H1 (cell line): ENCODE results near the gene ACBD4. TPM values are rescaled to one million over a fixed set of nuclear protein-coding genes. Genes with fewer than 3 reads are reported as not detected.

Source experiments
- CTCF ChIA-PET: fragments of 300-600 bp; sonication (Branson Sonifier 250); formaldehyde crosslinking; loops from one replicate; lab custom pipeline; 2021; ENCODE audit not compliant: partially characterized antibody; lab: Charles Lee
- POLR2A ChIA-PET: fragments of 300-600 bp; sonication (Branson Sonifier 250); formaldehyde crosslinking; loops from one replicate; lab custom pipeline; 2021; ENCODE audit warnings: inconsistent platforms; ENCODE audit not compliant: partially characterized antibody; lab: Charles Lee
- DNase-seq, 2 experiments: peaks; one replicate each; pipeline versions ENCODE4 v3.0.0 to v3.0.0-alpha.2; 2010 to 2022; ENCODE audit warnings: low spot score in 2 of 2, low read depth in 1 of 2, mixed read lengths in 1 of 2
- FAIRE-seq: peaks from 2 replicates; lab custom pipeline; 2011; peaks lifted over from hg19 to GRCh38; lab: Jason Lieb, UNC
- H2AFZ ChIP-seq: 2 replicates; pipeline ENCODE4 v1.8.1; 2012; ENCODE audit warnings: low read length, inconsistent platforms
- H2AK5ac ChIP-seq: 2 replicates; pipeline ENCODE4 v1.6.1; 2013; ENCODE audit warnings: low read depth, low read length
- H2BK120ac ChIP-seq: replicated peaks from 2 replicates; pipeline ENCODE3; 2013; ENCODE audit warnings: low read depth, low read length, inconsistent platforms
- H2BK12ac ChIP-seq: 2 replicates; pipeline ENCODE4 v1.6.1; 2013; ENCODE audit warnings: low read depth, low read length
- H2BK15ac ChIP-seq: 2 replicates; pipeline ENCODE4 v1.6.1; 2013; ENCODE audit warnings: low read length
- H2BK20ac ChIP-seq: 2 replicates; pipeline ENCODE4 v1.6.1; 2013; ENCODE audit warnings: low read length
- H2BK5ac ChIP-seq: 2 replicates; pipeline ENCODE4 v1.6.1; 2013; ENCODE audit warnings: low read depth, low read length
- H3K14ac ChIP-seq: 2 replicates; pipeline ENCODE4 v1.6.1; 2013; ENCODE audit warnings: inconsistent platforms; ENCODE audit not compliant: insufficient read length
- H3K18ac ChIP-seq: 2 replicates; pipeline ENCODE4 v1.6.1; 2013; ENCODE audit warnings: low read length; ENCODE audit errors: extremely low read depth
- H3K23ac ChIP-seq: 2 replicates; pipeline ENCODE4 v1.6.1; 2013; ENCODE audit warnings: inconsistent platforms; ENCODE audit not compliant: insufficient read length
- H3K23me2 ChIP-seq: 2 replicates; pipeline ENCODE4 v1.6.1; 2013; ENCODE audit warnings: low read depth, low read length
- H3K27ac ChIP-seq: 2 replicates; pipeline ENCODE4 v1.6.1; 2011; ENCODE audit warnings: low read depth, low read length, inconsistent platforms
- H3K27me3 ChIP-seq, 4 experiments: replicated peaks in 1 of 4; 1 replicate in 1 of 4; 2 replicates in 3 of 4; pipeline versions ENCODE4 v1.6.1 to v1.8.1; 2011 to 2013; ENCODE audit warnings: low read length in 3 of 4, mild to moderate bottlenecking in 3 of 4, inconsistent platforms in 2 of 4, mixed read lengths in 2 of 4, moderate library complexity in 1 of 4; ENCODE audit not compliant: control insufficient read depth in 3 of 4, insufficient read depth in 3 of 4; ENCODE audit errors: extremely low read depth in 1 of 4
- H3K36me3 ChIP-seq, 4 experiments: 2 replicates each; pipeline versions ENCODE4 v1.6.1 to v1.8.1; 2011 to 2013; ENCODE audit warnings: mild to moderate bottlenecking in 4 of 4, low read length in 3 of 4, moderate library complexity in 2 of 4, control low read depth in 1 of 4, inconsistent platforms in 1 of 4; ENCODE audit not compliant: insufficient read depth in 4 of 4, control insufficient read depth in 2 of 4
- H3K4ac ChIP-seq: replicated peaks from 2 replicates; pipeline ENCODE3; 2013; ENCODE audit warnings: low read length, low read depth, mixed read lengths, inconsistent platforms; ENCODE audit not compliant: insufficient read length
- H3K4me1 ChIP-seq, 4 experiments: replicated peaks in 1 of 4; 1 replicate in 1 of 4; 2 replicates in 3 of 4; pipeline versions ENCODE4 v1.6.1 to v1.8.1; 2011 to 2013; ENCODE audit warnings: low read length in 3 of 4, inconsistent platforms in 2 of 4, mixed read lengths in 1 of 4; ENCODE audit not compliant: insufficient read depth in 4 of 4, control insufficient read depth in 3 of 4
- H3K4me2 ChIP-seq, 2 experiments: 2 replicates each; pipeline versions ENCODE4 v1.6.1 to v1.8.1; 2011 to 2013; ENCODE audit warnings: low read depth in 2 of 2, low read length in 2 of 2, control low read depth in 1 of 2, inconsistent platforms in 1 of 2, mild to moderate bottlenecking in 1 of 2; ENCODE audit not compliant: insufficient read depth in 1 of 2
- H3K4me3 ChIP-seq, 4 experiments: fragments of 200-600, 300-600 bp in 1 of 4; sonication (generic), shearing (Covaris generic), sonication (Bioruptor Twin) in 1 of 4; 2 replicates each; pipeline versions ENCODE4 v1.5.1 to v1.8.1; 2011 to 2016; ENCODE audit warnings: low read length in 4 of 4, low read depth in 3 of 4, control low read depth in 2 of 4, inconsistent platforms in 2 of 4, mild to moderate bottlenecking in 2 of 4, mixed read lengths in 1 of 4, moderate library complexity in 1 of 4; ENCODE audit not compliant: insufficient read depth in 2 of 4; ENCODE audit errors: extremely low read depth in 1 of 4
- H3K56ac ChIP-seq: replicated peaks from 2 replicates; pipeline ENCODE3; 2013; ENCODE audit warnings: low read depth, mild to moderate bottlenecking, mixed read lengths, low read length, inconsistent platforms; ENCODE audit not compliant: insufficient read length
- H3K79me1 ChIP-seq: 2 replicates; pipeline ENCODE4 v1.6.1; 2013; ENCODE audit warnings: low read depth, low read length, control low read depth
- H3K79me2 ChIP-seq, 2 experiments: 2 replicates each; pipeline versions ENCODE4 v1.6.1 to v1.8.1; 2012 to 2013; ENCODE audit warnings: low read length in 2 of 2, mild to moderate bottlenecking in 2 of 2, inconsistent platforms in 1 of 2; ENCODE audit not compliant: insufficient read depth in 2 of 2, control insufficient read depth in 1 of 2
- H3K9ac ChIP-seq, 4 experiments: replicated peaks in 1 of 4; 1 replicate in 1 of 4; 2 replicates in 3 of 4; pipeline versions ENCODE4 v1.6.1 to v1.8.1; 2011 to 2013; ENCODE audit warnings: low read depth in 3 of 4, low read length in 3 of 4, control low read depth in 2 of 4, mild to moderate bottlenecking in 2 of 4, moderate library complexity in 2 of 4, inconsistent platforms in 1 of 4; ENCODE audit errors: extremely low read depth in 1 of 4
- H3K9me3 ChIP-seq, 2 experiments: 2 replicates each; pipeline versions ENCODE4 v1.6.1 to v1.8.1; 2012 to 2013; ENCODE audit warnings: mild to moderate bottlenecking in 2 of 2, moderate library complexity in 2 of 2, control low read depth in 1 of 2, inconsistent platforms in 1 of 2, low read depth in 1 of 2, low read length in 1 of 2, mixed read lengths in 1 of 2; ENCODE audit not compliant: insufficient read depth in 2 of 2
- H4K20me1 ChIP-seq, 2 experiments: replicated peaks in 1 of 2; 2 replicates each; pipeline versions ENCODE3 to v1.8.1; 2011 to 2013; ENCODE audit warnings: inconsistent platforms in 2 of 2, low read length in 2 of 2, mild to moderate bottlenecking in 1 of 2; ENCODE audit not compliant: insufficient read depth in 2 of 2, control insufficient read depth in 1 of 2
- H4K5ac ChIP-seq: 2 replicates; pipeline ENCODE4 v1.6.1; 2013; ENCODE audit warnings: low read length, low read depth, mixed read lengths, inconsistent platforms; ENCODE audit not compliant: insufficient read length
- H4K8ac ChIP-seq: 2 replicates; pipeline ENCODE4 v1.8.0; 2013; ENCODE audit warnings: mild to moderate bottlenecking, moderate library complexity, low read length, inconsistent platforms; ENCODE audit not compliant: insufficient read depth; ENCODE audit errors: extremely low read depth
- H4K91ac ChIP-seq: replicated peaks from 2 replicates; pipeline ENCODE3; 2013; ENCODE audit warnings: low read length, mixed read lengths, inconsistent platforms; ENCODE audit not compliant: insufficient read length
- BACH1 ChIP-seq: IDR thresholded peaks from 2 replicates; pipeline ENCODE4 v1.6.1; 2012; ENCODE audit warnings: low read length, improper control_type of control experiment
- EP300 ChIP-seq, 2 experiments: IDR thresholded peaks; 1 replicate in 1 of 2; 2 replicates in 1 of 2; pipeline ENCODE4 v1.6.1; 2011 to 2012; ENCODE audit warnings: low read depth in 2 of 2, low read length in 2 of 2, mild to moderate bottlenecking in 2 of 2, borderline replicate concordance in 1 of 2, inconsistent platforms in 1 of 2, moderate library complexity in 1 of 2
- EZH2 ChIP-seq: fragments of 200-600 bp; sonication (generic); IDR thresholded peaks from 2 replicates; pipeline ENCODE4 v1.7.1; 2012; ENCODE audit warnings: low read depth, mild to moderate bottlenecking, moderate library complexity, low read length, inconsistent platforms; ENCODE audit not compliant: severe bottlenecking
- FOSL1 ChIP-seq: IDR thresholded peaks from 2 replicates; pipeline ENCODE4 v1.6.1; 2011; ENCODE audit warnings: mild to moderate bottlenecking, low read depth, low read length, moderate library complexity; ENCODE audit not compliant: insufficient read depth
- HDAC6 ChIP-seq: IDR thresholded peaks from one replicate; pipeline ENCODE4 v1.7.1; 2012; ENCODE audit warnings: low read depth, mild to moderate bottlenecking, inconsistent platforms, low read length, moderate library complexity
- KDM4A ChIP-seq: IDR thresholded peaks from one replicate; pipeline ENCODE4 v1.7.1; 2012; ENCODE audit warnings: low read depth, mild to moderate bottlenecking, moderate library complexity, low read length, inconsistent platforms; ENCODE audit not compliant: severe bottlenecking
- MAFK ChIP-seq: IDR thresholded peaks from 2 replicates; pipeline ENCODE4 v1.6.1; 2012; ENCODE audit warnings: low read depth, mild to moderate bottlenecking, improper control_type of control experiment, low read length
- MAX ChIP-seq: IDR thresholded peaks from 2 replicates; pipeline ENCODE4 v1.6.1; 2012; ENCODE audit warnings: inconsistent platforms
- PHF8 ChIP-seq: fragments of 200-600 bp; sonication (generic); conservative IDR thresholded peaks from 2 replicates; pipeline ENCODE4 v1.7.1; 2012; ENCODE audit warnings: low read depth, mild to moderate bottlenecking, inconsistent platforms, low read length, moderate library complexity
- TBP ChIP-seq: IDR thresholded peaks from 2 replicates; pipeline ENCODE4 v1.6.1; 2011; ENCODE audit warnings: low read depth, low read length, improper control_type of control experiment
- YY1 ChIP-seq: IDR thresholded peaks from 2 replicates; pipeline ENCODE4 v1.6.1; 2011; ENCODE audit warnings: low read depth, mild to moderate bottlenecking, low read length
- WGBS, 2 experiments: shearing (Covaris generic) in 1 of 2; methylation state at CpG; one replicate each; pipeline versions ENCODE4 v1.1.6 to v1.1.7; 2013 to 2015; ENCODE audit warnings: low lambda C conversion rate in 2 of 2, mixed read lengths in 2 of 2, inconsistent platforms in 1 of 2, low coverage in 1 of 2, missing lambda C conversion rate in 1 of 2; ENCODE audit not compliant: insufficient replicate concordance in 2 of 2, insufficient coverage in 1 of 2, insufficient read length in 1 of 2; ENCODE audit errors: extremely low coverage in 1 of 2, missing lambda C conversion rate in 1 of 2; 5-methylcytosine and 5-hydroxymethylcytosine counted together
- polyA plus RNA-seq, 7 experiments: library from polyadenylated mRNA; depleted of rRNA in 3 of 7; stranded (reverse) in 5 of 7; unstranded in 2 of 7; fragments of >200 nt in 5 of 7; fragments of 200-250 nt in 2 of 7; gene quantifications; 1 replicate in 5 of 7; 2 replicates in 1 of 7; 4 replicates in 1 of 7; pipeline versions ENCODE4 v1.2.1 to v1.2.3, GENCODE V29; 2011 to 2013; ENCODE audit warnings: missing spikeins in 2 of 7, mixed read lengths in 2 of 7
- total RNA-seq: library from RNA; stranded (reverse); fragmentation: NEBNext Ultra II Directional; extraction: Animal tissue kit (Norgen Biotek cat#: 25700); gene quantifications from 2 replicates; pipeline ENCODE4 v1.2.1, GENCODE V29; 2021

The ACBD4 gene
- total and polyA plus RNA-seq, 2 of the 8 experiments (the other 6 are each of a cell fraction or from before 2014, with no cell fraction given): 7.3 to 10.7 TPM

GRCh38 chr17:45102856-45103255, 32.6 kb upstream of the ACBD4 start:
- TF ChIP-seq YY1: no peak
- no peak for TF ChIP-seq EZH2
- TF ChIP-seq HDAC6: no peak
- no peak for TF ChIP-seq KDM4A
- no peak for TF ChIP-seq MAFK
- TF ChIP-seq EP300 (IDR thresholded peaks at IDR 0.05; ENCODE audit: borderline replicate concordance in 1 of 2, low read depth in 2 of 2, low read length in 2 of 2): no peak
- no peak for TF ChIP-seq MAX
- TF ChIP-seq FOSL1: no peak
- TF ChIP-seq PHF8: no peak
- no peak for TF ChIP-seq TBP
- no peak for TF ChIP-seq BACH1
- no peaks in the 10 kb centered on the region for H3K23me2 ChIP-seq
- H2AK5ac ChIP-seq: no peak overlapping the region
- no peak overlapping the region for H2BK20ac ChIP-seq
- H3K23ac ChIP-seq: no peak overlapping the region
- CTCF ChIA-PET: interaction anchor here (1.0 to 8.1 kb wide), 4 partner anchors 16 to 182 kb away, joined by 3 to 50 read pairs (median 3); partner anchors contain the start of gene ACBD4
- H2BK5ac ChIP-seq: no peak overlapping the region
- no peak overlapping the region for H3K9ac ChIP-seq
- no peak overlapping the region for H4K5ac ChIP-seq
- no peaks in the 10 kb centered on the region for H3K9me3 ChIP-seq
- no peak overlapping the region for H2BK15ac ChIP-seq
- H3K14ac ChIP-seq: no peak overlapping the region
- peaks cover 43 to 72% (median 63%) of the 10 kb centered on the region in 4 experiments for H3K36me3 ChIP-seq
- WGBS, 2 experiments: 91% methylated on average over 9 of the region's 9 CpGs; no CpG with 5 or more reads in 1 of the 2 experiments
- no peaks in the 10 kb centered on the region; the same call in 1 of the 2 replicates for H3K79me1 ChIP-seq
- no peak overlapping the region for H4K91ac ChIP-seq
- H3K4ac ChIP-seq: no peak overlapping the region
- no peak overlapping the region for H3K27ac ChIP-seq
- H2AFZ ChIP-seq: no peak overlapping the region
- no peak overlapping the region for H2BK12ac ChIP-seq
- H3K4me2 ChIP-seq: no peak overlapping the region
- no peak overlapping the region for H3K56ac ChIP-seq
- no peak overlapping the region for H2BK120ac ChIP-seq
- H3K79me2 ChIP-seq: no peaks in the 10 kb centered on the region
- no peak overlapping the region for H4K8ac ChIP-seq
- no peaks in the 10 kb centered on the region; a peak in 1 of 7 replicates for H3K4me1 ChIP-seq
- DNase-seq (no peak), FAIRE-seq (no peak)
- no peak overlapping the region for H3K4me3 ChIP-seq
- POLR2A ChIA-PET: interaction anchor here (1.0 to 1.7 kb wide), 3 partner anchors 9 to 46 kb away, joined by 3 to 6 read pairs (median 3); partner anchors contain the start of gene HEXIM1
- no peak overlapping the region for H3K18ac ChIP-seq
- H3K27me3 ChIP-seq: no peaks in the 10 kb centered on the region
- peaks cover 3 to 8% of the 10 kb centered on the region in 2 experiments for H4K20me1 ChIP-seq
